Left lung (tissue), 10 donors: ENCODE data around the gene OSBPL5. TPM values are rescaled to one million over a fixed set of nuclear protein-coding genes. Genes with fewer than 3 reads are reported as not detected.
A peak's percentile ranks its signal among the peaks of the same experiment; 100 is the strongest.

Experiments
- ATAC-seq: fragments of 200-7000 bp; cut with Tn5 transposase; one replicate; pipeline ENCODE4 v1.9.1; 2020; ENCODE audit warnings: moderate library complexity
- DNase-seq, 4 donors: peaks; one replicate each; pipeline ENCODE4 v3.0.0-alpha.2; 2013 to 2020
- H3K27ac ChIP-seq, 2 donors: fragments of 200-600 bp; sonication (generic) in 1 of 2; one replicate each; pipeline versions ENCODE4 v1.5.0 to v1.8.0; 2020 to 2021
- H3K27me3 ChIP-seq, 2 donors: fragments of 200-600 bp; sonication (generic) in 1 of 2; one replicate each; pipeline versions ENCODE4 v1.5.0 to v1.8.0; 2020 to 2021
- H3K36me3 ChIP-seq, 2 donors: fragments of 200-600 bp; sonication (generic) in 1 of 2; one replicate each; pipeline versions ENCODE4 v1.5.0 to v1.8.0; 2020 to 2021
- H3K4me1 ChIP-seq, 2 donors: fragments of 200-600 bp; one replicate each; pipeline ENCODE4 v1.8.0; 2021
- H3K4me3 ChIP-seq, 2 donors: fragments of 200-600 bp; sonication (generic) in 1 of 2; one replicate each; pipeline versions ENCODE4 v1.5.0 to v1.8.0; 2020 to 2021; ENCODE audit warnings: mild to moderate bottlenecking in 1 of 2
- H3K9me3 ChIP-seq, 2 donors: fragments of 200-600 bp; sonication (generic) in 1 of 2; one replicate each; pipeline versions ENCODE4 v1.5.0 to v1.8.0; 2020 to 2021
- intact Hi-C, 2 donors: fragments of 100-400 bp; cut with DNase I; formaldehyde crosslinking; loops; one replicate each; pipeline versions ENCODE4 v1.11.2 to v1.14.2; 2022
- polyA plus RNA-seq, 6 donors: library from polyadenylated mRNA; unstranded; fragments of 120-200 nt; gene quantifications; one replicate each; pipeline ENCODE4 v1.2.1, GENCODE V29; 2013; ENCODE audit not compliant: insufficient read length in 6 of 6
- total RNA-seq, 2 donors: library from RNA; stranded (reverse); fragmentation: NEBNext Ultra II Directional; extraction: Animal tissue kit (Norgen Biotek cat#: 25700); gene quantifications; one replicate each; pipeline ENCODE4 v1.2.1, GENCODE V29; 2021
- TF ChIP-seq, protein P1 (sequence below), 2 donors: fragments of 200-600 bp; sonication (generic) in 1 of 2; IDR thresholded peaks; one replicate each; pipeline versions ENCODE4 v1.5.0 to v1.8.0; 2021; ENCODE audit warnings: antibody characterized with exemption in 2 of 2
- donor health status: DM: no; HTN: yes; CAD: no.
- donor health status: DM: no; HTN: no; CAD: no.

Gene OSBPL5
- total and polyA plus RNA-seq, 8 donors: 19.5 to 39.6 (median 30.4) TPM

- intact Hi-C loops: loop anchor here in 1 of 2 donors (5.0 kb wide), 1 partner anchor 55 kb away; no protein-coding TSS in a partner anchor
- Histone ChIP-seq H3K27me3 (no peaks in the 10 kb centered on the region), H3K4me3 (no peak overlapping the region), H3K36me3 (peaks cover 0 to 63% of the 10 kb centered on the region in 2 donors), H3K9me3 (no peaks in the 10 kb centered on the region), H3K27ac (no peak overlapping the region), H3K4me1 (peaks cover 0 to 16% of the 10 kb centered on the region in 2 donors)
- ATAC-seq (no peak), DNase-seq (no peak)
- TF ChIP-seq, protein P1, sequence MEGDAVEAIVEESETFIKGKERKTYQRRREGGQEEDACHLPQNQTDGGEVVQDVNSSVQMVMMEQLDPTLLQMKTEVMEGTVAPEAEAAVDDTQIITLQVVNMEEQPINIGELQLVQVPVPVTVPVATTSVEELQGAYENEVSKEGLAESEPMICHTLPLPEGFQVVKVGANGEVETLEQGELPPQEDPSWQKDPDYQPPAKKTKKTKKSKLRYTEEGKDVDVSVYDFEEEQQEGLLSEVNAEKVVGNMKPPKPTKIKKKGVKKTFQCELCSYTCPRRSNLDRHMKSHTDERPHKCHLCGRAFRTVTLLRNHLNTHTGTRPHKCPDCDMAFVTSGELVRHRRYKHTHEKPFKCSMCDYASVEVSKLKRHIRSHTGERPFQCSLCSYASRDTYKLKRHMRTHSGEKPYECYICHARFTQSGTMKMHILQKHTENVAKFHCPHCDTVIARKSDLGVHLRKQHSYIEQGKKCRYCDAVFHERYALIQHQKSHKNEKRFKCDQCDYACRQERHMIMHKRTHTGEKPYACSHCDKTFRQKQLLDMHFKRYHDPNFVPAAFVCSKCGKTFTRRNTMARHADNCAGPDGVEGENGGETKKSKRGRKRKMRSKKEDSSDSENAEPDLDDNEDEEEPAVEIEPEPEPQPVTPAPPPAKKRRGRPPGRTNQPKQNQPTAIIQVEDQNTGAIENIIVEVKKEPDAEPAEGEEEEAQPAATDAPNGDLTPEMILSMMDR (IDR thresholded peaks at IDR 0.05): no peak
Observed at GRCh38 chr11:3092603-3093141, 72.4 kb downstream of the OSBPL5 start.

DNA sequence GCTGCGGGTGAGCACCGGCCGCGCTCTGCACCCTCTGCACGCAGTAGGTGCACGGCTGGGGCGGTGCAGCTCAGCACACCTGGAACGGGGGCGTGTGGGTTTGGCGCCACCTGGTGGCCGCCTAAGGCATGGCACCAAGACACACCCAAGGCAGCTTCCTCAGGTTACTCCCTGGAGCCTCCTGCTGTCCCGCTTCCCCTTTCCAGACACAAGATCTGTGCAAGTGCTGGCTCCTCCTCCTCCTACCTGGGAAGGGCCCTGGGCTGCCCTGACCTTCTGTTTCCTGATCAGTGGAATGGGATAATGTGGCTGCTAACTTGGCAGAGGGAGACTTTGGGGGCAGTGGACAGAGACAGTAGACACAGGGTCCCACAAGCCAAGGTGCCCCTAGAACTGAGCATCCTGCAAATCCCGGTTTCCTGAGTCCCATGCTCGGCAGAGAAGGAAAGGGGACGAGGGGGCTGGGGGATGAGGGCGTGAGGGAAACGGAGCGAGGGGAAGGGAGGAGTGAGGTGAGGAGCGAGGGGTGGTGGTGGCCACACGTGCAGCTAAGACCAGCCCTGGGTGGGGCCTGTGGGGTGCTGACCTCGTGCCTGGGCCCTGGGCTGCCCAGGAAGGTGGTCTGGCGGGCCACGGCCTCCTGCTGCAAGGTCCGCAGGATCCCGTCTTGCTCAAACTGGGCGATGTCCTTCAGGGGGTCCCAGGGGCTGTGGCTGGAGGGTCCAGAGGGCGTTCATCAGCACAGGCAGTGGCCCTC, 73.1 kb downstream of the OSBPL5 start:
- Histone ChIP-seq H3K4me3 (no peak overlapping the region), H3K36me3 (peaks cover 0 to 60% of the 10 kb centered on the region in 2 donors)
- DNase-seq: peak; percentile 19 to 94 (median 66)

DNA sequence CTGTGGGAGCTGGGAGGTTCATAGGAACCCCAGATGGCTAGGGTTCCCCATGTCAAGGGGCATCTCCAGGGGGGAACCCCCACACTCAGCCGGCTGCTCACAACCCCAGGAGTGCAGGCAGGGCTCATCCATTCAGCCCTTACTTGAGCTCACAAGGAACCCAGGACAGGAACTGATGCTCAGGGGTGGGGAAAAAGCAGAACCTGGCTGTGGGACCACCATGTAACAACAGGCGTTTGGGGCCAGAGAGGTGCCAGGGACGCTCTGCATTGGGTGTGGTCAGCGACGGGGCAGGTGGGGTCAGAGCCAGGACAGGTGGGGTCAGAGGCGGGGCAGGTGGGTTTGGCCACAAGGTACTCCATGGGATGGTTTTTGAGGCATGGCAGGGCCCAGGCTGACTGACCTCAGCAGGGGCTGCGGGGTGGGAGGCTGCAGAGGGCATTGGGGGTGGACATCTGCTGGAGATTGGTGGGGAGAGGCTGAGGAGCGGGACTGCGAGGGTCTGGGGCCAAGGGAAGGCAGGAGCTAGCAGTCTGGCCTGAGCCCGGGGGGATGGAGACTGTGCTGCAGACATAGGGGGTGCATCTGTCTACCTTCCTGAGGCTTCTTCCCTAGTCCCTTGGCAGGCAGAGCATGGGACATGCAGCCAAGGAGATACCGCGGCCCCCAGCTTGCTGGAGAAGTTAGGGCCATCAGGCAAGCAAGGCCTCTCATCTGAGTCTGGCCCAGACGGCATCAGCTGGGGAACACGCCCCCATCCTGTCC, 73.8 kb downstream of the OSBPL5 start:
- TF ChIP-seq, protein P1 (IDR thresholded peaks at IDR 0.05): no peak
- ATAC-seq (no peak), DNase-seq (peak in 1 of 4 donors; percentile 67)
- Histone ChIP-seq H3K27me3 (no peaks in the 10 kb centered on the region), H3K36me3 (peaks cover 0 to 57% of the 10 kb centered on the region in 2 donors), H3K27ac (no peak overlapping the region), H3K9me3 (no peaks in the 10 kb centered on the region), H3K4me3 (no peak overlapping the region), H3K4me1 (peaks cover 0 to 16% of the 10 kb centered on the region in 2 donors)
- intact Hi-C loops: loop anchor here in 1 of 2 donors (5.0 kb wide), 1 partner anchor 54 kb away; no protein-coding TSS in a partner anchor

More for the DNA sequence above, 73.1 kb downstream of the OSBPL5 start:
- intact Hi-C loops: loop anchor here in 1 of 2 donors (5.0 kb wide), 1 partner anchor 55 kb away; no protein-coding TSS in a partner anchor
- peak; percentile 85 for ATAC-seq
- Histone ChIP-seq H3K9me3 (no peaks in the 10 kb centered on the region), H3K27me3 (no peaks in the 10 kb centered on the region), H3K27ac (no peak overlapping the region), H3K4me1 (peaks cover 0 to 16% of the 10 kb centered on the region in 2 donors)
- TF ChIP-seq, protein P1 (IDR thresholded peaks at IDR 0.05): peak; percentile 96 to 100

DNA sequence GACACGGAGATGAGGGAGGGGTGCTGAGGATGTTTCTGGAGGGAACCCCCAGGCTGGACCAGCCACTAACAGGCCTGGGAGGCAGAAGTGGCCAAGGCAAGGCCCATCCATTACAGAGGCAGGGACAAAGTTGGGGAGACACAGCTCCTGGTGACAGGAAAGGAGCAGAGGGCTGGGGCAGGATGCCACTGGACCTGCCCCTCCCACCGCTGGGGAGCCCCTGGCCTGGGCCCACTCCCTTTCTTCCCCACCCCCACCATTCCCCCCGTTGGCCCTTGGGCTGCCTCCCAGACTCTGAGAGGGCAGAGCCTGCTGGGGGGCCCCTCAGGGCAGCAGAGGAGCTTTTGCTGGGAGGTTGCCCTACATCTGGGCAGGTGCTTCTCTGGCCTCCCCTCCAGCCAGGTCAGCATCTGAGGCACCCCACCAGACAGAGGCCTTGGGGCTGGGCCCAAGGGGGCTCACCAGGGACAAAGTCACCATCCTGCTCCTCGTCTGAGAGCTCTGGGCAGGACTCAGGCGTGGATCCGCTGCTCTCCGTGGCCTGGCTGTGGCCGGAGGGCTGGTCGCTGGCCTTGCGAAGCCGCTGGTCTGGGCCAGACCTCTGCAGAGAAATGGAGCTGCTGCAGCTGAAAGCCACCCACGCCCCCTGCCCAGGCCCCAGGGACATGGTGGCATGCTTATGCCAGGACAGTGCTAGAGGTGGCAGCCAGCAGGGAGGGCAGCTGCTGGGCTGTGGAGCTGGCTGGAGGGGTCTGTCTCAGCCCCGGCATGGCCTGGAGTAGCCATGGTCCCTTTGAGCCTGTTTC, 74.8 kb downstream of the OSBPL5 start:
- TF ChIP-seq, protein P1 (IDR thresholded peaks at IDR 0.05): no peak
- ATAC-seq (no peak), DNase-seq (peak in 1 of 4 donors; percentile 69)
- Histone ChIP-seq H3K9me3 (no peaks in the 10 kb centered on the region), H3K27ac (no peak overlapping the region), H3K36me3 (peaks cover 0 to 54% of the 10 kb centered on the region in 2 donors), H3K4me3 (no peak overlapping the region), H3K4me1 (peaks cover 0 to 10% of the 10 kb centered on the region in 2 donors), H3K27me3 (no peaks in the 10 kb centered on the region)
- intact Hi-C loops: loop anchor here in 1 of 2 donors (5.0 kb wide), 1 partner anchor 53 kb away; no protein-coding TSS in a partner anchor
